GM12878 (cell line): ENCODE results near the gene HHLA2. TPM values are rescaled to one million over a fixed set of nuclear protein-coding genes. Genes with fewer than 3 reads are reported as not detected.

Source experiments
- ATAC-seq: fragments of 200-7000 bp; cut with Tn5 transposase; 3 replicates; pipeline ENCODE4 v1.9.1; 2020; ENCODE audit warnings: mild to moderate bottlenecking, moderate library complexity
- BruUV-seq: library from RNA; stranded (reverse); fragments of 400-500 nt; replicated peaks from 2 replicates; lab custom pipeline; 2021; lab: Mats Ljungman, UMichigan
- CTCF ChIA-PET: fragments of 300-600 bp; sonication (Branson Sonifier 250); formaldehyde crosslinking; extraction: SDS; loops from one replicate; lab custom pipeline; 2021; ENCODE audit warnings: inconsistent platforms; lab: Yijun Ruan, JAX
- POLR2A ChIA-PET: fragments of 350-600 bp; formaldehyde crosslinking; extraction: SDS; loops from one replicate; lab custom pipeline; 2021; ENCODE audit warnings: inconsistent platforms; lab: Charles Lee
- RAD21 ChIA-PET: fragments of 300-600 bp; sonication (Branson Sonifier 250); formaldehyde crosslinking; loops from one replicate; lab custom pipeline; 2023; ENCODE audit warnings: antibody characterized with exemption; ENCODE audit not compliant: unreplicated experiment; lab: Charles Lee
- SMC1A ChIA-PET: fragments of 300-600 bp; sonication (Branson Sonifier 250); formaldehyde crosslinking; loops from one replicate; lab custom pipeline; 2023; ENCODE audit not compliant: unreplicated experiment, uncharacterized antibody; lab: Charles Lee
- DNase-seq: peaks from one replicate; pipeline ENCODE4 v3.0.0-alpha.2; 2011; ENCODE audit warnings: low read depth, low spot score
- FAIRE-seq: peaks from 3 replicates; lab custom pipeline; 2011; peaks lifted over from hg19 to GRCh38; lab: Jason Lieb, UNC
- H2AFZ ChIP-seq: 2 replicates; pipeline ENCODE4 v1.6.0; 2011; ENCODE audit warnings: low read depth, low read length, control low read depth; ENCODE audit not compliant: control insufficient read depth
- H3K27ac ChIP-seq: 2 replicates; pipeline ENCODE4 v1.5.1; 2011; ENCODE audit warnings: control low read depth; ENCODE audit not compliant: control insufficient read depth, insufficient read depth
- H3K27me3 ChIP-seq, 2 experiments: replicated peaks in 1 of 2; 2 replicates each; pipeline versions ENCODE4 v1.6.0 to v1.6.1; 2011; ENCODE audit warnings: low read length in 1 of 2; ENCODE audit not compliant: control insufficient read depth in 2 of 2, insufficient read depth in 2 of 2
- H3K36me3 ChIP-seq, 2 experiments: 2 replicates each; pipeline ENCODE4 v1.5.1; 2011; ENCODE audit warnings: low read length in 1 of 2; ENCODE audit not compliant: control insufficient read depth in 2 of 2, insufficient read depth in 2 of 2
- H3K4me1 ChIP-seq: 2 replicates; pipeline ENCODE4 v1.6.1; 2011; ENCODE audit warnings: mild to moderate bottlenecking, low read length, moderate library complexity, mixed read lengths; ENCODE audit not compliant: control insufficient read depth, insufficient read depth
- H3K4me2 ChIP-seq: 2 replicates; pipeline ENCODE4 v1.6.0; 2011; ENCODE audit warnings: control low read depth; ENCODE audit not compliant: control insufficient read depth, insufficient read depth
- H3K4me3 ChIP-seq: fragments of 200-600 bp; sonication (generic); 2 replicates; pipeline ENCODE4 v1.5.1; 2016
- H3K79me2 ChIP-seq: 2 replicates; pipeline ENCODE4 v1.6.0; 2011; ENCODE audit warnings: low read length; ENCODE audit not compliant: control insufficient read depth, insufficient read depth
- H3K9ac ChIP-seq: 2 replicates; pipeline ENCODE4 v1.8.0; 2011; ENCODE audit warnings: low read length, control low read depth, mixed read lengths; ENCODE audit not compliant: control insufficient read depth, insufficient read depth
- H3K9me3 ChIP-seq: replicated peaks from 3 replicates; pipeline ENCODE4 v1.5.1; 2011; ENCODE audit warnings: mild to moderate bottlenecking, low read length; ENCODE audit not compliant: control insufficient read depth, insufficient read depth
- H4K20me1 ChIP-seq: 2 replicates; pipeline ENCODE4 v1.6.0; 2011; ENCODE audit not compliant: control insufficient read depth, insufficient read depth
- BACH1 ChIP-seq: fragments of 450-650 bp; IDR thresholded peaks from 2 replicates; pipeline ENCODE4 v1.6.1; 2017; ENCODE audit warnings: mild to moderate bottlenecking, borderline replicate concordance
- CHD1 ChIP-seq: IDR thresholded peaks from 2 replicates; pipeline ENCODE4 v1.6.1; 2012; ENCODE audit warnings: low read depth, low read length, improper control_type of control experiment
- ELK1 ChIP-seq: IDR thresholded peaks from 2 replicates; pipeline ENCODE4 v1.6.1; 2012; ENCODE audit warnings: low read depth, low read length, improper control_type of control experiment
- GATAD2B ChIP-seq: fragments of 450-650 bp; conservative IDR thresholded peaks from 2 replicates; pipeline ENCODE4 v1.6.1; 2017; ENCODE audit warnings: low read depth, mild to moderate bottlenecking, moderate library complexity
- IKZF1 ChIP-seq: fragments of 450-650 bp; conservative IDR thresholded peaks from 2 replicates; pipeline ENCODE4 v1.6.1; 2017; ENCODE audit warnings: antibody characterized with exemption, mild to moderate bottlenecking
- MEF2B ChIP-seq: fragments of 450-650 bp; IDR thresholded peaks from 2 replicates; pipeline ENCODE4 v1.6.1; 2018; ENCODE audit warnings: mild to moderate bottlenecking, moderate library complexity; ENCODE audit not compliant: partially characterized antibody, poor library complexity, severe bottlenecking
- MXI1 ChIP-seq: fragments of 150-350 bp; IDR thresholded peaks from 2 replicates; pipeline ENCODE4 v1.6.1; 2011; ENCODE audit warnings: low read depth, mild to moderate bottlenecking, inconsistent platforms, low read length, improper control_type of control experiment
- NBN ChIP-seq: fragments of 450-650 bp; IDR thresholded peaks from 2 replicates; pipeline ENCODE4 v1.6.1; 2016
- NR2C2 ChIP-seq: IDR thresholded peaks from 2 replicates; pipeline ENCODE4 v1.6.1; 2011; ENCODE audit warnings: borderline replicate concordance, low read depth; ENCODE audit not compliant: control insufficient read depth, insufficient read length
- PKNOX1 ChIP-seq: fragments of 450-650 bp; IDR thresholded peaks from 2 replicates; pipeline ENCODE4 v1.6.1; 2016; ENCODE audit warnings: mild to moderate bottlenecking
- STAT1 ChIP-seq: fragments of 450-650 bp; conservative IDR thresholded peaks from 2 replicates; pipeline ENCODE4 v1.6.1; 2014; ENCODE audit warnings: antibody characterized with exemption, mild to moderate bottlenecking
- SUPT20H ChIP-seq: IDR thresholded peaks from 2 replicates; pipeline ENCODE4 v1.6.1; 2011; ENCODE audit warnings: low read depth, mild to moderate bottlenecking, low read length, moderate library complexity, borderline replicate concordance; ENCODE audit not compliant: control insufficient read depth
- USF1 ChIP-seq: IDR thresholded peaks from 2 replicates; pipeline ENCODE4 v1.6.1; 2011; ENCODE audit warnings: borderline replicate concordance, low read depth, mild to moderate bottlenecking, moderate library complexity, mixed read lengths, low read length; ENCODE audit not compliant: insufficient read depth; ENCODE audit errors: extremely low read length
- YY1 ChIP-seq: IDR thresholded peaks from 2 replicates; pipeline ENCODE4 v1.6.1; 2011; ENCODE audit warnings: low read depth, mild to moderate bottlenecking, low read length
- ZBTB11 ChIP-seq: fragments of 450-650 bp; formaldehyde crosslinking; IDR thresholded peaks from 2 replicates; pipeline ENCODE4 v1.5.0; 2022; ENCODE audit warnings: mild to moderate bottlenecking, missing genetic modification characterization
- ZBTB33 ChIP-seq: fragments of 450-650 bp; IDR thresholded peaks from 2 replicates; pipeline ENCODE4 v1.6.1; 2017; ENCODE audit warnings: mild to moderate bottlenecking
- ZNF24 ChIP-seq: fragments of 450-650 bp; IDR thresholded peaks from 2 replicates; pipeline ENCODE4 v1.6.1; 2017; ENCODE audit warnings: antibody characterized with exemption, mild to moderate bottlenecking
- WGBS: methylation state at CpG from one replicate; pipeline ENCODE4 v1.1.6; 2016; ENCODE audit warnings: low lambda C conversion rate; ENCODE audit not compliant: insufficient replicate concordance, insufficient coverage; ENCODE audit errors: missing lambda C conversion rate; 5-methylcytosine and 5-hydroxymethylcytosine counted together
- in situ Hi-C: fragments of 300-500 bp; cut with MboI; formaldehyde crosslinking; loops from 9 replicates; pipeline ENCODE4 v1.14.3; 2018; ENCODE audit warnings: mixed read lengths
- intact Hi-C: fragments of 100-400 bp; cut with micrococcal nuclease; formaldehyde crosslinking; loops from one replicate; pipeline ENCODE4 v1.14.2; 2022; ENCODE audit not compliant: unreplicated experiment
- polyA plus RNA-seq, 11 experiments: library from polyadenylated mRNA; depleted of rRNA in 4 of 11; unstranded in 6 of 11; stranded (reverse) in 5 of 11; fragments of >200 nt; fragmentation: Nextera tagmentation in 4 of 11; fragmentation: Illumina TruSeq in 1 of 11; extraction: Ambion mirVana in 4 of 11; extraction: Trizol in 1 of 11; gene quantifications; 1 replicate in 1 of 11; 2 replicates in 10 of 11; pipeline versions ENCODE4 v1.2.1 to v1.2.3, GENCODE V29; 2011 to 2016; ENCODE audit warnings: inconsistent platforms in 2 of 11, missing spikeins in 2 of 11, low read depth in 1 of 11
- total RNA-seq, 4 experiments: library from RNA; depleted of rRNA in 3 of 4; stranded (reverse); fragments of >200 nt in 3 of 4; fragmentation: Illumina TruSeq in 1 of 4; extraction: Trizol in 1 of 4; gene quantifications; 2 replicates each; pipeline versions ENCODE4 v1.2.1 to v1.2.3, GENCODE V29; 2013 to 2021

Gene HHLA2
- total and polyA plus RNA-seq, 10 of the 15 experiments (the other 5 are each of a cell fraction or from before 2014, with no cell fraction given), result 0.11 to 1.3 (median 0.28) TPM; not detected in 1

GRCh38 chr3:108329508-108329907 lies 33.2 kb downstream of the HHLA2 start:
- DNase-seq (no peak), ATAC-seq (no peak), FAIRE-seq (no peak)
- H3K4me1 ChIP-seq, result no peaks in the 10 kb centered on the region
- ChIA-PET CTCF (interaction anchor here (2.0 kb wide), 1 partner anchor 10 kb away, joined by 4 read pairs; no protein-coding TSS in a partner anchor), RAD21 (no interaction called here), POLR2A (no interaction called here), SMC1A (no interaction called here)
- no TSS peak for BruUV-seq
- no peaks in the 10 kb centered on the region; the same call in 2 of the 3 replicates for H3K9me3 ChIP-seq
- intact Hi-C loops (no loop called here), in situ Hi-C loops (no loop called here)
- H3K79me2 ChIP-seq, result no peaks in the 10 kb centered on the region
- no peak overlapping the region for H3K4me2 ChIP-seq
- no peaks in the 10 kb centered on the region for H3K36me3 ChIP-seq
- no peak overlapping the region for H2AFZ ChIP-seq
- H3K4me3 ChIP-seq, result no peak overlapping the region
- no peak overlapping the region for H3K27ac ChIP-seq
- no peak overlapping the region for H3K9ac ChIP-seq
- no peaks in the 10 kb centered on the region for H3K27me3 ChIP-seq
- H4K20me1 ChIP-seq, result no peaks in the 10 kb centered on the region
- 51% methylated on average over 5 of the region's 5 CpGs for WGBS
- no peak for TF ChIP-seq NBN
- no peak for TF ChIP-seq IKZF1
- TF ChIP-seq USF1, result no peak
- no peak for TF ChIP-seq STAT1
- no peak for TF ChIP-seq SUPT20H
- TF ChIP-seq MXI1, result no peak
- no peak for TF ChIP-seq YY1
- TF ChIP-seq ELK1, result no peak
- TF ChIP-seq ZNF24, result no peak
- no peak for TF ChIP-seq CHD1
- no peak for TF ChIP-seq PKNOX1
- no peak for TF ChIP-seq MEF2B
- no peak for TF ChIP-seq BACH1
- TF ChIP-seq GATAD2B, result no peak
- no peak for TF ChIP-seq NR2C2
- no peak for TF ChIP-seq ZBTB33
- no peak for TF ChIP-seq ZBTB11
